8988T (cell line): Measurements from ENCODE around the gene KIR3DL2.
"Not testable (repeated sequence)": the region's sequence is repeated elsewhere in the genome, so short reads cannot be mapped to it uniquely, and the experiment has no call there.

Experiments used
- DNase-seq: peaks from one replicate; pipeline ENCODE4 v3.0.0; 2011

The KIR3DL2 gene

GRCh38 chr19:54873990-54874389 lies 23.7 kb downstream of the KIR3DL2 start, which contains the start of gene FCAR:
TSS of gene FCAR (plus strand) at chr19:54874235. CDS start at chr19:54874290, 55 bp downstream.
- DNase-seq: no peak

- DNase-seq: no peak
Measured at GRCh38 chr19:54875506-54875905, 25.3 kb downstream of the KIR3DL2 start.

GRCh38 chr19:54877471-54877870 lies 27.2 kb downstream of the KIR3DL2 start:
- DNase-seq: no peak

- no peak for DNase-seq
Measured at GRCh38 chr19:54881884-54882283, 31.6 kb downstream of the KIR3DL2 start.

- DNase-seq: no peak
Measured at GRCh38 chr19:54882758-54883157, 32.5 kb downstream of the KIR3DL2 start.

GRCh38 chr19:54883228-54883627 lies 33.0 kb downstream of the KIR3DL2 start:
- no peak for DNase-seq

- no peak for DNase-seq
Measured at GRCh38 chr19:54888239-54888638, 38.0 kb downstream of the KIR3DL2 start.

- DNase-seq: no peak
Measured at GRCh38 chr19:54889566-54889965, 39.3 kb downstream of the KIR3DL2 start.

GRCh38 chr19:54893406-54893805 lies 43.2 kb downstream of the KIR3DL2 start:
- DNase-seq: no peak

GRCh38 chr19:54894106-54894505 lies 43.9 kb downstream of the KIR3DL2 start:
- DNase-seq: not testable (repeated sequence)

GRCh38 chr19:54896036-54896435 lies 45.8 kb downstream of the KIR3DL2 start:
- DNase-seq: no peak

- not testable (repeated sequence) for DNase-seq
Measured at GRCh38 chr19:54898685-54899084, 48.4 kb downstream of the KIR3DL2 start.

GRCh38 chr19:54899646-54900045 lies 49.4 kb downstream of the KIR3DL2 start:
- not testable (repeated sequence) for DNase-seq

GRCh38 chr19:54901153-54901552 lies 50.9 kb downstream of the KIR3DL2 start:
- DNase-seq: not testable (repeated sequence)

- DNase-seq: no peak
Measured at GRCh38 chr19:54902061-54902460, 51.8 kb downstream of the KIR3DL2 start.

- no peak for DNase-seq
Measured at GRCh38 chr19:54903303-54903702, 53.1 kb downstream of the KIR3DL2 start.

GRCh38 chr19:54904261-54904660 lies 54.0 kb downstream of the KIR3DL2 start:
- DNase-seq: not testable (repeated sequence)

GRCh38 chr19:54905421-54905802 lies 55.2 kb downstream of the KIR3DL2 start:
- no peak for DNase-seq

- no peak for DNase-seq
Measured at GRCh38 chr19:54905803-54906511, 55.7 kb downstream of the KIR3DL2 start, which contains the start of gene NCR1. TSS of gene NCR1 (plus strand) at chr19:54906148. CDS start at chr19:54906188, 40 bp downstream.

GRCh38 chr19:54906819-54907218 lies 56.6 kb downstream of the KIR3DL2 start:
- DNase-seq: no peak

- DNase-seq: not testable (repeated sequence)
Measured at GRCh38 chr19:54907899-54908298, 57.7 kb downstream of the KIR3DL2 start.
